ENCODE data around the gene SCFD2.

The SCFD2 gene

GRCh38 chr4:53132132-53132891 is 233.5 kb downstream of the SCFD2 start:
- no peak for DNase-seq

DNA sequence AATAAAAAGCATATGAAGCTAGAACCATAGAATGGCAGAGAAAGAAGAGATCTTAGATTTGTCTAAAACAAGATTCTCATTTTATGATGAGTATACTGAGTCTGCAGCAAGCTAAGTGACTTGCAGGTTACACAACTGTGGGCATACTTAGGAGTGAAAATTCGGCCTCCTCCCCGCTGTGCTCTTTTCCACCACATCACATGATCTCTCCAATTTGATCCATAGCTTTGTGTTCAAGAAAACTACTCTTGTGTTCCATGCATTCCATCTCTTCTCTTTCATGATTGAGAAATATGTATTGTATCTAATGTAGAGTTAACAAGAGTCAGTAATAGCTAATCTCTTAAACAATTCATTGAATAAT is 234.3 kb downstream of the SCFD2 start:
- DNase-seq, result no peak

GRCh38 chr4:53130896-53131561 is 234.8 kb downstream of the SCFD2 start:
- DNase-seq, result no peak

DNA sequence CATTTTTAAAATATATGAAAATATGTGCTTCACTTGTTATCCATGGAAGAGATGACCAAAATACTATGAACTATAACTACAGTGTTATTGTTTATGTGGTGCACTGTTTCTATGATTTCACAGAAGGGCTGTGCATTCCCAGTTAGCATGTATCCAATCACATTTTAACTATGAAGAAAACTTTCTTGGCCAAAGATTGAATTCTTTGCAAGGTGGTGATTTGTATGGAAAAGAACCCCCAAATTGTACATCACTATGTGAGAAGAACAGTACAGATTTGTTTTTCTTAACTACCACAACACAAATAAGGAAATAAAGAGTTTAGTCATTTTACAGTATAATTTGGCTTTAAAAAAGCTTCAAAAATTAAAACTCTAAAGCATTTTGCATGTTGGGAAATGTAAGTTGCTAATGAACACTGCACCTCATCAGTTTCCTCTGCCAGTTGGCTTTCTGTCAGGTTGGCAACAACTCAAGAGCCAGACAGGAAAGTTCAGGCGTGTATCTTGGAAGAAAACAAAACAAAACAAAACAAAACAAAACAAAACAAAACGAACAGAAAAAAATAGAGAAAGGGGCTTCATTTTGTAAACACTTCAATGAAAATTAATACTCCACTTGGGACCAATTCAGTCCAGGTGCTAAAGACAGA is 237.0 kb downstream of the SCFD2 start:
- no peak for DNase-seq

DNA sequence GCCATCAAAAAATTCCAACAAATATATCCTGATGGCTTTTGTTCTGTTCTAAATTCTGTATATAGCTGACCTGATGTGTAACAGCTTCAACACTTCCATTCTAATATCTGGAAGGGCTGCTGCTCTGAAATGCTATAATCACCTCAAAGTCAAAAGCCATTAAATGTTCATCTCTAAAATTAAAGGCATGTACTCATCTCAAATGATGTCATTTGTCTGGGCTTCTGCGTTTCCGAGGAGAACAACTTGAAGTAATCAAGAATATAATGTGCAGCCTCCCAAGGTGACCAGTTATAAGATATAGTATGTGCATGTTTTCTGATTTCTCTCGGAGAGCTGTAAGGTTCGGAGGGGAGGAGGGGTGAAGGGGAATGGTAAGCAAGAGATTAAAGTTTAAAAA is 237.6 kb downstream of the SCFD2 start:
- no peak for DNase-seq

GRCh38 chr4:53127365-53127764 is 238.5 kb downstream of the SCFD2 start:
- no peak for DNase-seq

- no peak for DNase-seq
These were observed 239.8 kb downstream of the SCFD2 start for GRCh38 chr4:53126099-53126498.

DNA sequence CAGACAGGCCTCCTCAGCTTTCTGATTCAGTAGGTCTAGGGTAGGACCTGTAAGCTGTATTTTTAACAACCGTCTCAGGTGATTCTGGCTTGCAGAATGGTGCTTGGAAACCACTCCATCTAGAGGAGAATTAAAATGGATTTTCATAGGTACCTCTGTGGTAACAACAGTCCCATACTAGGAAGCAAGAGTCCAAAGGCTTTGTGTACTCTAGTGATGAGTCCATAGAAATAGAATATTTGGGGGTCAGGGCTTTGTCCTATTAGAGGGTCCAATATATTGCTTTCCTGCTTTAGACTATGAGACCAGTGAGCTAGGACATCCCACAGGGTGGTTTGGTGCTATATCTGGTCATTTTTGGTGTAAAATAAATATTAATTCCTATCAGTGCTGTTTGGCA is 242.0 kb downstream of the SCFD2 start:
- no peak for DNase-seq

DNA sequence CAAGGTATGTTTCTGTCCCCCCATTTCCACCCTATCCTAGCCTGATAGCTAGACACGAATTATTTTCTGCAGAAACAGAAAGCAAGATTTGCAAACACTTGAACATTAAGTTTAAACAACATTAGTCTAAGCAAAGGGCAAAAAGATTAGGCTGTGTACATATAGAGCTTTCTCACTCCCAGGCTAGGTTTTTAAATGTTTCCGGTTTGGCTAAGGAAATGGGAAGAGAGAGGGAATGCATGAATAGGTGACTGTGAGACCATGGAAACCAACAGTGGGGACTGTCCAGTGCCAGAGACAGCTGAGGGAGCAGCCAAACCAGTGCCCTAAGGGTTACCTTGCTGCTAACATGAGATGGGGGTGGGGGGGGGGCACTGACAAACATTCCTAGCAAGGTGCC is 242.7 kb downstream of the SCFD2 start:
- DNase-seq, result no peak

DNA sequence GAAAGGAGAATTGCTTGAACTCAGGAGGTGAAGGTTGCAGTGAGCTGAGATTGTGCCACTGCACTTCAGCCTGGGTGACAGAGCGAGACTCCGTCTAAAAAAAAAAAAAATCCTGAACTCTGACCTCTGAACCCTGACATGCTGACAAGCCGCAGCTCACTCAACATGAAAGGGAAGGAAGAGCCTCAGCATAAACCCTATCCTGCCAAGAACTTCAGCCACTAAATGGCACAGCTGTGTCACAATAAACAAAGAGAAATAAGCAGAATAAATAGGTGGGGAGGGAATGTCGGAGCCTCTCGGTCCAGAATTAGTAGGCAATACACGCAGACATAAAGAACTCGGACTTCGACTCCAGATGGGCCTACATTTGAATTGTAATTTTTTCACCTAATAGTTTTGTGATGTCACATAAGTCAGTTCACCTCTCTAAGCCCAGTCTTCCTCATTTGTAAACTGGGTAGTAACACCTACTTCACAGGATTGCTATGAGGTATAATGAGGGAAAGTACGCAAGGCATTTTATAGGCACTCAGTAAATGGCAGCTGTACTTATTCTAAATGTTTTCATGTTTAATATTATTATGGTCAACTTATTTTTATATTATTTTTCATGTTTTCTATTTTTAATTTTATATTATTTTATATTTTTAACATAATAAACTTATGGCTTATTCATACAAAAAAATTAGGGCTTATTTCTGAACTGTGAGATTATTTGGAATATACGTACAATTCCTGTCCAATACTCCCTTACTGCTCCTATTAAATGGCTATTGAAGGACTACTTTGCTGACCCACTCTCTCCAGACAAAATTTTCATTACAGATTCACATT is 243.4 kb downstream of the SCFD2 start:
- DNase-seq, result no peak

GRCh38 chr4:53121264-53121865 is 244.5 kb downstream of the SCFD2 start:
- DNase-seq, result no peak

GRCh38 chr4:53120778-53121177 is 245.1 kb downstream of the SCFD2 start:
- DNase-seq, result no peak

DNA sequence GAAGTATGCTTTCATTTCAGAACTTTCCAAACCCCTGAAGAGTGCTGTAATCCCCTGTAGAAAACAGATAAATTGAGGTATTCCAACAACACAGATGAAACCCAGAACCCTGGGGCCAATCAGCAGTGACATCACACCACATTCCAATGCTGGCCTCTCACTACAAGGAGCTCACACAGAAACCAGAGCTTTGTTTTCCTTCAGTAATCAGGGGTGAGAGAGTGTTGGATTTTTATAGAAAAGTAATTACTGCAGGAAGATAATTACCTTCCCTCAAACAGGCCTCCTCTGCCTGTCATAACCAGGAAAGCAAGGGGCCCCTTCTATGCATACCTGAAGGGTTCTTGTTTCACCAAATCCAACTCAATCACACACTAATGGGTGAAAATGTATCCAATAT is 246.2 kb downstream of the SCFD2 start:
- DNase-seq, result no peak

DNA sequence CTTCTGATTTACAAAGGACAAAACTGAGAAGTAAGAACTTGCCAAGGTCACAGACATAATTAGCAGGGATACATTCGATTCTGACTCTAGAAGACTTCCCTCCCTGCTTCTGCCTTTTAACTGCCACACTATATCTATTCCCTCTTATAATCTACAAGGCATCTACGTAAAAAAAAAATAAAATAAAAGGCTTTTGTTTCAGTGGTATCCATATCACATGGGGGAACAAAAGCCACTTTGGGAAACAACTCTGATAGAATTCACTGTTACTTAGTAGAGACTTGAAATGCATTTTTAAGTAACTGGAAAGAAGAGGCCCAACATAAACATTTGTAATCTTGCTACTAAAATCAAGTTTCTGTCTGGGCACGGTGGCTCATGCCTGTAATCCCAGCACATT is 247.2 kb downstream of the SCFD2 start:
- no peak for DNase-seq

DNA sequence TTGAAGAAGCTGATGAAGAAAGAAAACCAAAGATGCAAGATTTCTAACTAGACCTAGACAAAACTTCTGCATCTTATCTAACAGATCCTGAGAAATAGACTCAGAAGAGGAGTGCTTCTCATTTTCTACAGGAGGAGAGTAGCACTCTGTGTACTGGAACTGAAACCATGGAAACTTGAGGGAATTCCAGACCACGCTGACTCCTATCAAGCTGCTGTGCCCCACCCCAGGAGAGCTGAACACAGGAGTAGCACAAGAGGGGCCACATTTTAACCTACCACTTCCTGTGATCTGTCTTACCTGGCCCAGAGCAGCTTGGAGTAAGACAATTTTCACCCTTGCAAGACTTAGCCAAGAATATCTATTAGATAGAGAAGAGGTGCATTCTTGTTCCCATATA is 248.9 kb downstream of the SCFD2 start:
- no peak for DNase-seq

- no peak for DNase-seq
These were observed 252.2 kb downstream of the SCFD2 start for GRCh38 chr4:53113431-53114225.

- DNase-seq, result no peak
These were observed 260.5 kb downstream of the SCFD2 start for GRCh38 chr4:53105313-53105712.

DNA sequence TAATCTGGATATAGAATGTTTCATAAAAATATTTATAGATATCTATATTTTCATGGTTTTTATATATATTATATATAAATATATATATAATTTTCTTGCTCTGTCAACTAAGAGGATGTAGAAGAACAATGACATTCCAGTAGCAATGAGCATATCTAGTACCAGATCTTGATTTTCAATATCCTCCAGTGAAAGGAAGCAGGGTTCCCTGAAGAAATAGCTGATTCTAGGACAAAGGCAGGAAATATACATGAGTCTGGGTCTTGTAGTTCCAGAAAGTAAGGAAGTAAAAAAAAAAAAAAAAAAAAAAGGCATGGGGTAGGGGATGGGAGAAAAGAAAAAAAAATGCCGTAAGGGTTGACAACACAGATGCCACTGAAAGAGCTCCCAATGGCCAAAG is 262.4 kb downstream of the SCFD2 start:
- no peak for DNase-seq

GRCh38 chr4:53101191-53101581 is 264.7 kb downstream of the SCFD2 start:
- DNase-seq, result no peak

GRCh38 chr4:53100501-53101190 is 265.2 kb downstream of the SCFD2 start:
- DNase-seq, result no peak

- DNase-seq, result no peak
These were observed 267.2 kb downstream of the SCFD2 start for GRCh38 chr4:53098681-53099121.
